ENCODE results near the gene CD28. TPM values are rescaled to one million over a fixed set of nuclear protein-coding genes. Genes with fewer than 3 reads are reported as not detected.
"Not testable (repeated sequence)": the region's sequence is repeated elsewhere in the genome, so short reads cannot be mapped to it uniquely, and the experiment has no call there.

Gene CD28
- total RNA-seq, 2 donors from 2014 or later: 174 to 177 TPM

DNA sequence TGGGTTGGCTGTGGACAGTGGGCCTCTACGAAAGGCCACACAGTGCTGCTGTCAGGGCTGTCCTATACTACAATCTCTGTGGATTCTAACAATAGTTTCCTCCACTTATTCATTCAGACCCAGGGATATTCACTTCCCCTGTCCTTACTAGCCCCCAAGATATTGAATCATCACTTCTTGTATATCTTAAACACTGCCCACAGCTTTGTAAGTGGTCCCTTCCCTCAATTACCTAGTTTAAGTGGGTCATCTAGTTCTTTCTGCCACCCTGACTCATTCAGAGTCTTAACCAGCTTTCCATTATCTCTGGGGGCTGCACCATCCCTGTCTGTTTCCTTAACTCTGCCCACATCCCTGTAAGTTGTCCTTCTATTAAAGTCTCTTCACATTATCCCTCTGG lies 69.2 kb downstream of the CD28 start:
- Mint-ChIP-seq H3K4me1 (peaks cover 13% of the 10 kb centered on the region), H3K27ac (peak overlapping the region; percentile 67), H3K27me3 (no peaks in the 10 kb centered on the region), H3K4me3 (no peak overlapping the region), H3K36me3 (ENCODE audit: low read depth) (peaks cover 5% of the 10 kb centered on the region)
- no peaks in the 10 kb centered on the region for H3K9me3 ChIP-seq (ENCODE audit: control insufficient read depth, low read length, poor library complexity, severe bottlenecking)
- no peak for DNase-seq
- no peak for ATAC-seq

DNA sequence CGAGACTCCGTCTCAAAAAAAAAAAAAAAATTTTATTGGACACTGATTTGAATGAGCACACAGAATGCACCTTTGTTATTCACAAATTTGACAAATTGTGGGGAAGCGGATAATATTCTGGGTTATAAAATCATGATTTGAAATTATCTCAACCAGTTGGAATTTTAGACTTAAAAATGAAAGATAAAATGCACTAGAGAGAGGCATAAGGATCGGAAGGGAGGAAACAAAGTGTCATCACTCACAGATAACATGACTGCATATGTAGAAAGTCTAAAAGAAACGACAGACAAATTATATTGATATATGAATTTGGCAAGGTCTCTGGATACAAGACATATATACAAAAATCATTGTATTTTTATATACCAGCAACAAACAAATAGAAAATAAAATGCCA lies 70.6 kb downstream of the CD28 start:
- no peaks in the 10 kb centered on the region for H3K9me3 ChIP-seq (ENCODE audit: control insufficient read depth, low read length, poor library complexity, severe bottlenecking)
- ATAC-seq (no peak), DNase-seq (no peak)
- H3K4me3 Mint-ChIP-seq: no peak overlapping the region
- H3K4me1 Mint-ChIP-seq: peaks cover 14% of the 10 kb centered on the region
- peak overlapping the region; percentile 72 for H3K27ac Mint-ChIP-seq
- H3K27me3 Mint-ChIP-seq: no peaks in the 10 kb centered on the region
- H3K36me3 Mint-ChIP-seq (ENCODE audit: low read depth): peaks cover 5% of the 10 kb centered on the region

DNA sequence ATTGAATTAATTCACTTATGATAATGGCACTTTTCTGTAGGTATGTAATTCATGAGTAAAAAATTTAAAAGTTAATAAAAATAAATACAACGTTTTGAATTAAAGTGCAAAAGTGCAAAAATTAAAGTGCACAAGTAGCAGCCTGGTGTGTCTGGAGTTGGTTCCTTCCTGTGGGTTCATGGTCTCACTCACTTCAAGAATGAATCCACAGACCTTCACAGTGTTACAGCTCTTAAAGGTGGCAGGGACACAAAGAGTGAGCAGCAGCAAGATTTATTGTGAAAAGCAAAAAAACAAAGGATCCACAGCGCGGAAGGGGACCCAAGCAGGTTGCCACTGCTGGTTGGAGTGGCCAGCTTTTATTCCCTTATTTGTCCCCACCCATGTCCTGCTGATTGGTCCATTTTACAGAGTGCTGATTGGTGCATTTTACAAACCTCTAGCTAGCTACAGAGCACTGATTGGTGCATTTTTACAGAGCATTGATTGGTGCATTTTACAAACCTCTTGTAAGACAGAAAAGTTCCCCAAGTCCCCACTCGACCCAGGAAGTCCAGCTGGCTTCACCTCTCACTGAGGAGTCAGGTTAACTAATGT lies 73.1 kb downstream of the CD28 start:
- Mint-ChIP-seq H3K4me1 (peaks cover 23% of the 10 kb centered on the region), H3K27ac (peak overlapping the region; percentile 54)
- not testable (repeated sequence) for ATAC-seq; H3K27me3 Mint-ChIP-seq; DNase-seq; H3K36me3 Mint-ChIP-seq (ENCODE audit: low read depth); H3K4me3 Mint-ChIP-seq; H3K9me3 ChIP-seq (ENCODE audit: control insufficient read depth, low read length, poor library complexity, severe bottlenecking)

DNA sequence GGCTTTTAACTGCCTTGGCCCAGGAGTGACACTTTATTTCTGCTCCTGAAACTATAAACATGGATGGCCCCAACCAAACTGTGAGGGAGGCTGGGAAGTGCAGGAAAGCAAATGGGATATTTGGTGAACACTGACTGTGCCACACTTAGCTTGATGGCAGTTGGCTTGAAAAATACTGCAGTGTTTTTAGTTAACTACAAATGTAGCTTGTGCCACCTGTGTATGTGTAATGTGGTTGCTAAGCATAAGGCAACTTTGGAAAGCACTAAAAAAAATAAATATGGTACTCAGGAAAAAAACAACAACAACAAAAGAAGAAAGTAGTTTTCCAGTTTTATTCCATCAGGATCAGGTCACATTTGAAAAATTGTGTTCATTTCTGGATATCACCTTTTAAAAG lies 73.8 kb downstream of the CD28 start:
- no peak overlapping the region for H3K4me3 Mint-ChIP-seq

DNA sequence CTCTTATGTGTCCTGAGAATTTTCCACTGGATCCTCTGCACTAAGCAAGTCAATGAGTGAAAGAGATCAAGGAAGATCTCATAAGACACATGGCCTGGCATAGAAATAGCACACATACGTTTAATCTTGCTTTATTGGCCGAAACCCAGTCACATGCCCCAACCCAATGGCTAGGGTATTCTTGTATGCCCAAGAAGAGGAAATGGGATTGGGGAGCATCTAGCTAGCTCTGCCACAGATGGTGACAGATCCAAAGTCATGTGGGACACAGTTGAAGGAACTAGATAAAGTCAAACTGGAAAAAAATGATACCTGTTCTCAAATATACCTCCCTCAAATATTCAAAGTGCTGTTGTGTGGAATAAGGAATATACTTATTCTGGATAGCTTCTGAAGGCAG lies 74.7 kb downstream of the CD28 start:
- Mint-ChIP-seq H3K27me3 (no peaks in the 10 kb centered on the region), H3K36me3 (ENCODE audit: low read depth) (no peaks in the 10 kb centered on the region), H3K4me1 (peaks cover 18% of the 10 kb centered on the region), H3K27ac (peak overlapping the region; percentile 65), H3K4me3 (no peak overlapping the region)
- no peak for ATAC-seq
- no peaks in the 10 kb centered on the region for H3K9me3 ChIP-seq (ENCODE audit: control insufficient read depth, low read length, poor library complexity, severe bottlenecking)
- DNase-seq: no peak

More for the DNA sequence above, 73.8 kb downstream of the CD28 start:
- DNase-seq (no peak), ATAC-seq (no peak)
- Mint-ChIP-seq H3K36me3 (ENCODE audit: low read depth) (peaks cover 1% of the 10 kb centered on the region), H3K27me3 (no peaks in the 10 kb centered on the region), H3K4me1 (peaks cover 23% of the 10 kb centered on the region), H3K27ac (no peak overlapping the region)
- no peaks in the 10 kb centered on the region for H3K9me3 ChIP-seq (ENCODE audit: control insufficient read depth, low read length, poor library complexity, severe bottlenecking)

DNA sequence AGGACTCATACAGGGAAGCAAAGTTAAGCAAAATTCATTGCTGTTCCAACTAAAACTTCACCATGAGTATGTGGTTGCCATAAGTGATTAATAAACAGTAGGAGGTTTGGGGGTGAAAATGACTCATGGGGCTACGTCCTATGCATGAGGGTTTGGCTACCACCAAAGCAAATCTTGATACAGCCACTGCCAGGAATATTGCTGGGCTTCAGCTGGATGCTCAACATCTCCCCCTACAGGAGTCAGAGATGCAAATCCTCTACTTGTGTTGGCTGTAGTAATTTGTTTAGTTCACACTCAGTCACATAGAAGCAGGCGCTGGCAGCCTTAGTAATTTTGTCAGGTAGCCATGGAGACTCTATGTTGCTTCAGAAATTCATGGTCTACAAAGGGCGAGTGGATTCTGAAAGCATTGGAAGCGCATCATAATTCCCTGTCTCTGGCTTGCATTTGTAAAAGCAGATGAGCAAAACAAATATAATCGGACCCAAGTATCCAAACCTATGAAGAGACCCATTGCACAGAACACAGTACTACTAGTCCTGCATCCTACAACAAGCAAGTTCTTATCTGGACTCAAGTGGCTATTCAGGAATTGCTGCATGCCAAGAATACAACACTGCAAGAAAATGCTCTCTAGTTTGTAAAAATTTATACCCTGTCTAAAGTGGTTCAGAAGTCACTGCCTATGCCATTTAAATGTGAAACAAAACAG lies 76.0 kb downstream of the CD28 start:
- H3K36me3 Mint-ChIP-seq (ENCODE audit: low read depth): no peaks in the 10 kb centered on the region

DNA sequence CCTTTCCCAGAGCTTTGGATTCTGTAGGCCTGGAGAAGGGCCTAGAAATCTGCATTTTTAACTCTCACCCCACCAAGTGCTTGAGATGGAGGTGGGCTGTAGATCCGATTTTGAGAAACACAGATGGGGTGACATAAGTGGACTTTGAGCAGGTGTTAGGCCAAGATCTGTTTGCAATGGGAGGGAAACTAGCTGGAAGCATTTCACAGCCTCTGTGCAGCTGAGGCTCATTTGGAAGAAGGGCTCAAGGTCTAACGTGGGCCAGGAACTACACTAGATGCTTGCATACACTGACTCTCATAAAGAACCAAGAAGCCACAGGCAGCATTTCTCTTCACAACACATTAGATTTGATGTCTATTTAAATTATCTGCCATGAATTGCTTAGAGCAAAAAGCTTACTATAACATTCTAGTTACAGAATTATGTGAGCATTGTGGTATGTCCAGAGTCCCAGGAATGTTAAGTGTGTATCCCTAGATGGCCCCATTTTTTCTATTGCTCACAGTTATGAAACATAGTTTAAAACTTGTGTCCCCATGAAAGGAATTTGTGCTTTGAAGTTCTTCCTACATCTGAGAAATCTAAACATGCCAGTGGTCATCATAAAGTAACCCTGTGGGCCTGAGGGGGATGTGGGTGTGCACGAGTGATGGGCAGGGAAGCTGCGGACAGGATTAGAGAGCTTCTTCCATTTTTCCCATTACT lies 77.2 kb downstream of the CD28 start:
- Mint-ChIP-seq H3K27me3 (no peaks in the 10 kb centered on the region), H3K4me1 (peaks cover 20% of the 10 kb centered on the region), H3K4me3 (no peak overlapping the region), H3K27ac (no peak overlapping the region), H3K36me3 (ENCODE audit: low read depth) (no peaks in the 10 kb centered on the region)
- DNase-seq (no peak), ATAC-seq (no peak)
- no peaks in the 10 kb centered on the region for H3K9me3 ChIP-seq (ENCODE audit: control insufficient read depth, low read length, poor library complexity, severe bottlenecking)

More for the DNA sequence above, 76.0 kb downstream of the CD28 start:
- no peaks in the 10 kb centered on the region for H3K27me3 Mint-ChIP-seq
- H3K9me3 ChIP-seq (ENCODE audit: control insufficient read depth, low read length, poor library complexity, severe bottlenecking): no peaks in the 10 kb centered on the region
- H3K27ac Mint-ChIP-seq: peak overlapping the region; percentile 65
- peaks cover 18% of the 10 kb centered on the region for H3K4me1 Mint-ChIP-seq
- no peak overlapping the region for H3K4me3 Mint-ChIP-seq
- DNase-seq (peak in 2 of 3 donors; percentile 31 to 46), ATAC-seq (peak; percentile 96)

DNA sequence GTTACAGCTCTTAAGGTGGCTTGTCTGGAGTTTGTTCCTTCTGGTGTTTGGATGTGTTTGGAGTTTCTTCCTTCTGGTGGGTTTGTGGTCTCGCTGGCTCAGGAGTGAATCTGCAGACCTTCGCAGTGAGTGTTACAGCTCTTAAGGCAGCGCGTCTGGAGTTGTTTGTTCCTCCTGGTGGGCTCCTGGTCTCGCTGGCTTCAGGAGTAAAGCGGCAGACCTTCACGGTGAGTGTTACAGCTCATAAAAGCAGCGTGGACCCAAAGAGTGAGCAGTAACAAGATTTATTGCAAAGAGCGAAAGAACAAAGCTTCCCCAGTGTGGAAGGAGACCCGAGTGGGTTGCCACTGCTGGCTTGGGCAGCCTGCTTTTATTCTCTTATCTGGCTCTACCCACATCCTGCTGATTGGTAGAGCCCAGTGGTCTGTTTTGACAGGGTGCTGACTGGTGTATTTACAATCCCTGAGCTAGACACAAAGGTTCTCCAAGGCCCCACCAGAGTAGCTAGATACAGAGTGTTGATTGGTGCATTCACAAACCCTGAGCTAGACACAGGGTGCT lies 78.4 kb downstream of the CD28 start:
- not testable (repeated sequence) for DNase-seq; ATAC-seq; H3K27me3 Mint-ChIP-seq; H3K36me3 Mint-ChIP-seq (ENCODE audit: low read depth); H3K9me3 ChIP-seq (ENCODE audit: control insufficient read depth, low read length, poor library complexity, severe bottlenecking)
- H3K27ac Mint-ChIP-seq: peak overlapping the region; percentile 19
- H3K4me1 Mint-ChIP-seq: peaks cover 18% of the 10 kb centered on the region
- H3K4me3 Mint-ChIP-seq: peak overlapping the region; percentile 63

DNA sequence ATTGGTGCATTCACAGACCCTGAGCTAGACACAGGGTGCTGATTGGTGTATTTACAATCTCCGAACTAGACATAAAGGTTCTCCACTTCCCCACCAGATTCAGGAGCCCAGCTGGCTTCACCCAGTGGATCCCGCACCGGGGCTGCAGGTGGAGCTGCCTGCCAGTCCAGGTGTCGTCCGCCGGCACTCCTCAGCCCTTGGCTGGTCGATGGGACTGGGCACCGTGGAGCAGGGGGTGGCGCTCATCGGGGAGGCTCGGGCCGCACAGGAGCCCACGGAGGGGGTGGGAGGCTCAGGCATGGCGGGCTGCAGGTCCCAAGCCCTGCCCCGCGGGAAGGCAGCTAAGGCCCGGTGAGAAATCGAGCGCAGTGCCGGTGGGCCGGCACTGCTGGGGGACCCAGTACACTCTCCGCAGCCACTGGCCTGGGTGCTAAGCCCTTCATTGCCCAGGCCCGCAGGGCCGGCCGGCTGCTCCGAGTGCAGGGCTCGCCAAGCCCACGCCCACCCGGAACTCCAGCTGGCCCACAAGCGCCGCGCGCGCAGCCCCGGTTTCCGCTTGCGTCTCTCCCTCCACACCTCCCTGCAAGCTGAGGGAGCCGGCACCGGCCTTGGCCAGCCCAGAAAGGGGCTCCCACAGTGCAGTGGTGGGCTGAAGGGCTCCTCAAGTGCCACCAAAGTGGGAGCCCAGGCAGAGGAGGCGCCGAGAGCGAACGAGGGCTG lies 79.1 kb downstream of the CD28 start:
- not testable (repeated sequence) for H3K4me3 Mint-ChIP-seq; ATAC-seq; H3K36me3 Mint-ChIP-seq (ENCODE audit: low read depth); H3K27ac Mint-ChIP-seq; H3K9me3 ChIP-seq (ENCODE audit: control insufficient read depth, low read length, poor library complexity, severe bottlenecking); H3K27me3 Mint-ChIP-seq; DNase-seq
- peaks cover 15% of the 10 kb centered on the region for H3K4me1 Mint-ChIP-seq

DNA sequence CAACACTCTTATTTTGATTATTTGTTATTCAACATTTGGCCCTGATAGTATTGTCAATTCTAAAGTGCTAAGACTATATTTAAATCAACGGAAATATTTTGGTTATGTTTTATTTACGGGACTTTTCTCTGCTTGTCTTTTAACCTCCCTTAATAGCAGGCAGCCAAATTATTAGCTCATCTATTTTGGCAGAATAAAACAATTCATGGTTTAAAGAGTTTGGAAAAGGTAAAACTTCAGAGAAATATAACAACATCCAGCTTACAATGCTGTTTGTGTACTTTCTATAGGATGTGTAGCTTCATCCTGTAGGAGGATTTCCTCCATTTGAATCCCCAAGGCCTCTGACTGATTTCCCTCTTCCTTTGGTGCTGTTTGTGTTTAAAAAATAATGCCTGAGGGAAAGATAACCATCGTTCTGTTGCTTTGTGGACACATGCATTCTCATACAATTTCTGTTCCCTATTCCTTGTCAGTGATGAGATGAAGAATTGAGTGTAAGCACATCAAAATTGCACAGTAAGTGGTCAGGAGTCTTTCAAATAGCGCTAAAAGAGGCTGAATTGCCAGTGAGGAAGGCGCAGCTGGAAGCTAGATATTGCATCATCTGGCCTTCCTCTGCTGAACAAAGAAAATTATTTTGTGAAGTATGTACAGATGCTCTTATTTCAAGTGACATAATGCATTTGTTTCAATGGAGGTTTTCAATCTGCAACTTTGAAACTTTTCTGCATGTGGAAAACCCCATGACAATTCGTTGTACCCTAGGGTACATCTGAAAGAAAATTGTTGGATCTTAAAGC lies 80.3 kb downstream of the CD28 start:
- ATAC-seq (no peak), DNase-seq (no peak)
- H3K4me3 Mint-ChIP-seq: no peak overlapping the region
- H3K36me3 Mint-ChIP-seq (ENCODE audit: low read depth): no peaks in the 10 kb centered on the region
- no peaks in the 10 kb centered on the region for H3K27me3 Mint-ChIP-seq
- peaks cover 11% of the 10 kb centered on the region for H3K4me1 Mint-ChIP-seq
- H3K27ac Mint-ChIP-seq: no peak overlapping the region
- no peaks in the 10 kb centered on the region for H3K9me3 ChIP-seq (ENCODE audit: control insufficient read depth, low read length, poor library complexity, severe bottlenecking)

DNA sequence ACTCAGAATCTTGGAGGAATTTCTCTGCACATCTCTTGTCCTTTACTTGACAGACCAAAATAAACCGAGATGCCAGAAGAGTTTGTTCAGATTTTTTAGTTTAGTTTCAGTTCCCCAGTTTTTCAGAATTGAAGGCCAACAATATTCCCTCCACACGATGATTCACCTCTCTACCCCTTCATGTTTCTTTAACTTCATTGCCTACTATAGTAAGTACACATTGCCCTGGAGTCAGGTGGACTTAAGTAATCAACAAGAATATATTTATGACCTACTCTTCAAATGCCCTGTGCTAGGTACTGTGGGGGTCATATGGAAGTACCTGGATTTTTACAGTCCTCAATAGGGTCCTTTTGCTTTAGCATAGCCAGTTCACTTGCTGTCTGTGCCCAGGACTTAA lies 81.5 kb downstream of the CD28 start:
- Mint-ChIP-seq H3K4me3 (no peak overlapping the region), H3K27ac (no peak overlapping the region), H3K27me3 (no peaks in the 10 kb centered on the region), H3K36me3 (ENCODE audit: low read depth) (no peaks in the 10 kb centered on the region), H3K4me1 (peaks cover 3% of the 10 kb centered on the region)
- H3K9me3 ChIP-seq (ENCODE audit: control insufficient read depth, low read length, poor library complexity, severe bottlenecking): no peaks in the 10 kb centered on the region
- ATAC-seq: no peak
- no peak for DNase-seq
